Measurements from ENCODE around the gene FRMD1. TPM values are rescaled to one million over a fixed set of nuclear protein-coding genes. Genes with fewer than 3 reads are reported as not detected.

The FRMD1 gene
- total RNA-seq, 1 experiment from 2014 or later, result not detected

DNA sequence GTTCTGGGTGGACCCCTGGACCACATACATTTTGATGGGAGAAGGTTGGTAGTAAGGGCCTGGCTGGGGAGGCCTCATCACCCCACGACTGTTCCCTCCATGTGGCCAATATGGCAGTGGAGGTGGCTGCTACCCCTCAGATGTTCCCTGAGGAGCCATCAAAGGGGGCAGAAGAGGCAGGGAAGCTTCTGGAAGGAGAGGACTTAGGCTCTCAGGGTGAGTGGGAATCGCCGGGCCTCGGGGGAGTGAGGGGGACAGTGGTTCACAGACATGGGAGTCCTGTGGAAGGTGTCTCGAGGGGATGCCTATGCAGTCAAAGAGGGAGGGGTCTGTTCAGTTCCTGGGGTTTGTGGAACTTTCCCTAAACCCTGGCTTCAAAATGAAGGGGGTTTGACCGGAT, 32.9 kb upstream of the FRMD1 start:
- DNase-seq (ENCODE audit: low read depth), result no peak

DNA sequence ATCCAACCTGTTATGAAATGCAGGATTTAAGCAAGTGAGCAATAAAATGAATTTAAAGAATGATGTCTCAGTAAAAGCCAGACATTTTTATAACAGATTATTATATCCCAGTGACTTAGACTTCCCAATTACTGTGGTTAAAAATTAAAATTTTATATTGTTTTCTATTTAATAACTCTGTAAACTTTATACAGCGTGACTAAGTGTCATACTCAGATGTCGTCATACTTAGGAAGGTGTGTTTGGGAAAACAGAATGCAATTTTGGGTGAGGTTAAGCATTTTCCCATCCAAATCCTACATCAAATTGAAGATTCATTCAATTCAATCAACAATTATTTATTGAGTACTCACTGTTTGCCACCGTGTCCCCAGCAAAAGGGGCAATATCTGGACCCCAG, 31.4 kb upstream of the FRMD1 start:
- DNase-seq (ENCODE audit: low read depth), result no peak

DNA sequence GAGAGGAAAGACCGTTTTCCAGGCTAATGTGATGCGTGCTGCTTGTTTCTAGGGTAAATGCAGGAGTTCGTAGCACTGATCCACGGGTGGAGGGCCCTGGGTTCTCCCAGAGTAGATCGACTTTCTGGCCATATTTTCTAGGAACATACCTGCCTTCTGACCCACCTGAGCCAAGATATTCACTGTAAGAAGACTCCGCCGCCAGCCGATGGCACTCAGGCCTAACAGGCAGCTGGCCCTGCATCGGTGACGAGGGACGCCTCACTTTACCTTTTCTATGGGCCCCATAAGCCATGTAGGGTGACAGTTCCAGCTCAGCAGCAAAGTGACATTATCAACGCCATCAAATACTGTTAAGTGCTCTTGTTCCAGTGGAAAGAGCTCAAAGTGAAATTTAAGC, 30.2 kb upstream of the FRMD1 start:
- DNase-seq (ENCODE audit: low read depth), result no peak

DNA sequence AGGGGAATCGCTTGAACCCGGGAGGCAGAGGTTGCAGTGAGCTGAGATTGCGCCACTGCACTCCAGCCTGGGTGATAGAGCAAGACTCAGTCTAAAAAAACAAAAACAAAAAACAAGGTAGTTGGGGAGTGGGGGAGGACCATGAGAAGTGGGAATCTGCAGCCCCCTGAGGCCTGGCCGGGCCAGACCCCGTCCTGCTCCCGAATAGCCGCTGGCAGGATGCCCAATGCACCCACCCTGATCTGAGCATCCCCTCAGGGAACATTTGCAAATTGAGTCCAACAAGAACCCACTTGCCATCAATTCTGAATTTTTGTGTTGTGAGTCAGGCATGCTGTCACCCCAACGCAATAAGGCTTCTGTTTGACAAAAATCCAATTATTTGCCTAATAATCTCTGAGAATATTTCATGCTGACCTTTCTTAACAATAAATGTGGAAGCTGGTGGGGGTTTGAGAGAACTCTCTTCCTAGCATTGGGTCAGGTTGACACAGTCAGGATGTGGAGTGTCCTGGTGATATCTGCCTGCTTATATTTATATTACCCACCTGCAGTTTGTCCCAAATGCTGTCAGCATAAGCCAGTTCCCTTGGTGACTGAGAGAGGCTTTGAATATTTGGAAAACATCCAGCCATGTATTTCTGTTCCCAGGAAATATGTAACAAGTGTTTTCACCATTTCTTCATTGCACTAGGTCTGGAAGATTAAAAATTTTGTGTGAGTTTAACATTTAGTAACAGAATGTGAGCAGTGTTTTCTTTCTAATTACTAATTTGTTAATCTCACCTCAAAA, 28.4 kb upstream of the FRMD1 start:
- no peak for DNase-seq (ENCODE audit: low read depth)

DNA sequence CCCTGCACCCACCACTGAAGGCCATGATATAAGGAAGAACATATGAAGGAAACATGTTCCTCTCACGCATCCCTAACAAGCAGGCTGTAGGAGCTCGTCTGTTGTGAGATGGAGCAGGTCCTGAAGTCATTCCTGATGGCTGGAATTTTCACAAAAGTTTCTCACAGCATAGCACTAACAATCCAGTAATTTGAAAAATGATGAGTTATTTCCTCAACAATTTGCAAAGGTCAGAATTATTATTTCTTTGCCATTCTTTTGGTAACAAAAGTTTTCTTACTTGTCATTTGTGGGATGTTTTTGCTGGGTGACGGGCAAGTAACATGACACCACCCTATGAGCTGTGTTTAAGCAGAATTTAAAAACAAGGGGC, 27.6 kb upstream of the FRMD1 start:
- DNase-seq (ENCODE audit: low read depth), result no peak

DNA sequence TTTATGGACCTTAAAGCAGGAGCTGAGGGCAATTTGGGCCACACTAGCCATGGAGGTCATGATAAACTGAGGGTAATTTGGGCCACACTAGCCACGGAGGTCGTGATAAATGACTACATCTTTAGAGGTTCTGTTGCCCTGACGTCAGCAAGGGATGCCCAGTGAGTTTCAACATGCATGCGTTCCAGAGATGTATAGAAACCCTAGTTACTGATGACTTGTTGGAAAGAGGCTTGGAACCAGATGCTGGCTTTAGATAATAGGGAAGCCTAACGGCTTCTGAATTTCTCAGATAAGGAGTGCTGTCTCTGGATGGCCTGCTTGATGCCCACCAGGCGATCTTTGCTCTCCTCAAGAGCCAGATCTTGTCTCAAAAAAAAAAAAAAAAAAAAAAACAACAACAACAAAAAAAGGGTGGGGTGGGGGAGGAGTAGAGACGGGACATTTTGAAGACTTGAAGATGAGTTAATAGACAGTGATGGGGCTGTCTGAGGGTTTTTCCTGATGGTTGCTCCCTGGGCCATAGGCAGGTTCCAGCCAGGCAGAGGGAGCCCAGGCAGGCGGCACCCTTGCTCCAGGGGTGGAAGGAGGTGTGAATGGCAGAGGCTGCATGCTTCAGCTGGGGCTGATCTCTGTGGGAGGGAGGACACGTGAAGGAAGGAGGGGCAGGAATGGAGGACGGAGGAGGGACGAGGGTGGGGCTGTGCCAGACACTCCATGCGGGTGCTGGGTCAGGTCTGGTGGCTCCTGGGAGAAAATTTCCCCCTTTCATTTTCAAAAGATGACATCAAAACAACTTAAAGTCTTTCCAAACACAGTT, 27.0 kb upstream of the FRMD1 start:
- DNase-seq (ENCODE audit: low read depth), result no peak

DNA sequence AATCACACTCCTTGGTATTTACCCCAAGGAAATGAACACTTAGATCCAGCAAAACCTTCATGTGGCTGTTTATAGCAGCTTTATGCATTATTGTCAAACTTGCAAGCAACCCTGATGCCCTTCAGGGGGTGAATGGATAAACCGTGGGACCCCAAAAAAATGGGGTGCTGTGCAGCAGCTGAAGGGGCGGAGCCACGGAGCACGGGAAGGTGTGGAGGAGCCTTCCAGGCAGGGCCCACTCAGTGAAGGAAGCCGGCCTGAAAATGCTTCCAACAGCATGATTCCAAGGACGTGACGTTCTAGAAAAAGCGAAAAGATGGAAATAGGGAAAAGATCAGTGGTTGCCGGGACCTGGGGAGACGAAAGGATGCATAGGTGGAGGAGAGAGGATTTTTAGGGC, 25.6 kb upstream of the FRMD1 start:
- DNase-seq (ENCODE audit: low read depth), result no peak

DNA sequence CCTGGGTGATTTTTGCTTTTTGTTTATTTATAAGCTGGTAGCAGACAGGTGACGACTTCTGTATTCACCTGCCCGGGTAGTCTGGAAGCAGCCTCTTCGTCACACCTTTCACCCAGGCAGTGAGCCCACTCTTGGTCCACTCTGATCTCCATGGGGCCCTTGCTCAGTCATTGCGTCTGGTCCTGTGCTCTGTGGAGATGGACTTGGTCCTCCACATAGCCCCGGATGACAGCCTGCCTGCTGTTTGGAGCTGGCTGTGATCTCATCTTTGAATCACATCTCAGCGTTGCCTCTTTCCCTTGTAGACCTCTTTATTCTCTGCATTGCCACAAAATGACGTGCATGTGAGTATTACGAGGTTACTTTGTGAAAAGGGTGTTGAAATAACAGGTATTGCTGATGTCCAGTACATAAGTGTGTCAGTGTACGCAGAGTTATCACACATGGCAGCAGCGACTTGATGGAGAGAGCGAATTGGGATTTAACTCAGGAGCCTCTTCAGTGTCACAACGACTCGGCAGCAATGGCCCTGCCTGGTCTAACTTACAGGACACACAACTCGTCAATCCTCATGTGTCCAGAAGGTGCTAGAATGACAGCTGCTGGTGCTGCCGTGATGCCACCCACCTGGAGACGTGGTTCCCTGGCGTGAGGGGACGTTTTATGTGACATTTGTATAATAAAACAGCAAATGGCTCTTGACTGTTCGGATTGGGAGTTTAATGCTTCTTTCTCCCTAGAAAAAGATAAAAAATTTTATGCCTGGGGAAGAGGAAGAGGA, 24.2 kb upstream of the FRMD1 start:
- no peak for DNase-seq (ENCODE audit: low read depth)

DNA sequence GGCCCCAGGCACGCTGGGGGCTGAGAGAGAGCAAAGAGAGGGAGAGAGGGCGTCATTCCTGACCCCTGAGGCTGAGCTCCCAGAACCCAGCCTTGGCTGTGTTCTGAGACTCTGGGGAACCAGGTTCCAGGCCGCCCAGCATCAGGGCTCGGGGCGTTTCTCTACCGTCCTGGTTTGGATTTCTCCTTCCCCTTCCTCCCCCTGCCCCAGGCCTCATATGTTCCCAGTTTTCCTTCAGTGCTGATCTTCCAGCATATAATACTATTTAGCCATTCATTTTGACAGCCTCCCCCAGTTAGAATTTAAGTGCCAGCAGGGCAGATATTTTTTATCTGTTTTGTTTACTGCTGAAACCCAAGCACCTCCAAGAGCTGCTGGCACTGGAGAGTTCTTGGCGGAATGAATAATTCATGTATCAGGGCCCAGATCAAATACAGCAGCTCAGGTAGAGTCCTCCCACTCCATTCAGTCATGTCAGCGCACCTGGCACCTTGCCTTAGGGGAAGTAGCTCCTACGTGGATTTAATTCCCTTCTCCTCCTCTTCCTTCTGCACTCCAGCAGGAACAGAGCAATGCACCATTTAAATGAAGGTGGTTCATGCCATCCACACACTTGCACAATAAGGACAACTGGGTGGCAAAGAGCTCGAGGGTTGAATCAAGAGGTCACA, 23.4 kb upstream of the FRMD1 start:
- no peak for DNase-seq (ENCODE audit: low read depth)

DNA sequence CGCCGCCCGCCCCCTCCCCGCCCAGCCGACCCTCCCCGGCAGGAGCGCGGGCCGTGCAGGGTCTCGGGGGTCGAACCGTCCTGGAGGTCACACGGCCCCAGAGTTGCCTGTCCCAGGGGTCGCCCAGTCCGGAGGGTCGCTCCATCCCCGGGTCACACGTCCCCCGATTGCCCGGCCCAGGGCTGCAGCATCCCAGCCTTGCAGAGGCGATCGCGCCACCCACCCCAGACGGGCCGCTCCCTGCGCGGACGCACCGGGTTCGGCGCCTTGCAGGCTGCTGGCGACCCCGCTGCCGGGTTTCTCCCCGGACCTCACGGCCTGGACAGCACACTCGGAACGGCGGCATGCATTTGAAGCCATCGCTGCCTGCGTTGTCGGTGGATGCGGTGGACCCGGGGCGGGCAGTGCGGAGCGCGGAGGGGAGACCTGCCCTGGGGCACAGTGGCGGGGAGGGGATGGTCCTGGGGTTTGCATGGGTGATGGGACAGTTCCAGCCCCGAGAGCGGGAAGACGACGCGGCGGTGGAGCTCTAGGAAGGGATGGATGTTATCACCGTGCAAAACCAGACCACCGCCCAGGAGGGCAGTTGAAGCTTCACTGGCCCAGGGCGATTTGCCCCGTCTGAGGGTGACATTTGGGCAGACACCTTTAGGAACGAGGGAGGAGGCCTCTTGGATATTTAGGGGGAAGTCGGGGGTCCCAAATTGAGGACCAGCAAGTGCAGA, 22.7 kb upstream of the FRMD1 start:
- DNase-seq (ENCODE audit: low read depth), result no peak

DNA sequence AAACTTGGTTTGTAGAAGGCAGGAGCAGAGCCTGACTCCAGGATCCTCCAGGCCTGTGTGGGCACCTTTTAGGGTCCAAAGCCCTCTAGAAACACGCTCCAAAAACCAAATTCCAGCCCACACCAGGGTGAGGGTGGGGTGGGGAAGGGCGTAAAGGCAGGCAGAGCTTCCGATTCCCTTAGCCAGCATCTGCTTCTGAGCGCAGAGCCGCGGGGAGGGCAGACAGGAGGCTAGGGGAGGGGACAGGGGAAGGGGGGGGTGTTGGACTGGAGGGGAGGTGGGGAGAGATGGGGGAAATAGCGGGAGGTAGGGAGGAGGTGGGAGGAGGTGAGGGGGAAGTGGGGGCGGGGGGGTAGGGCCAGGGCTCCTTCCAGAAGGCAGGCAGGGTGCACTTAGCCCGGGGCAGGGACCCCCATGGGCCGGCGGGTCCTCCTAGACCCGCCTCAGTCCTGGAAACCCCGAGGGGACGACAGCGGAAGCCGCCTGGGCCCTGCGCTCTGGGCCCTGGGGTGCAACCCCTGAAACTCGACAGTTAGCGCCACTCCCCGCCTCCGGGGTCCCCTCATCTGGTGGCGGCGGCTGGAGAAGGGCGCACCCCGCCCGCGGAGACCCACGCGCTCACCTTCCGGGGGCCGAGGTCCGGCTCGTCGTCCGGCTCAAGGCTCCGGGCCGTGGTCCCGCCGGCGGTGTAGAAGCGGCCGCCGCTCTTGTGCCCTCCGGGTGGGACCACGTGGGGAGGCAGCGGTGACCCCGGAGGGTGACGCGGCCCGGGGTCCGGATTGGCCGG, 22.0 kb upstream of the FRMD1 start:
- DNase-seq (ENCODE audit: low read depth), result no peak

DNA sequence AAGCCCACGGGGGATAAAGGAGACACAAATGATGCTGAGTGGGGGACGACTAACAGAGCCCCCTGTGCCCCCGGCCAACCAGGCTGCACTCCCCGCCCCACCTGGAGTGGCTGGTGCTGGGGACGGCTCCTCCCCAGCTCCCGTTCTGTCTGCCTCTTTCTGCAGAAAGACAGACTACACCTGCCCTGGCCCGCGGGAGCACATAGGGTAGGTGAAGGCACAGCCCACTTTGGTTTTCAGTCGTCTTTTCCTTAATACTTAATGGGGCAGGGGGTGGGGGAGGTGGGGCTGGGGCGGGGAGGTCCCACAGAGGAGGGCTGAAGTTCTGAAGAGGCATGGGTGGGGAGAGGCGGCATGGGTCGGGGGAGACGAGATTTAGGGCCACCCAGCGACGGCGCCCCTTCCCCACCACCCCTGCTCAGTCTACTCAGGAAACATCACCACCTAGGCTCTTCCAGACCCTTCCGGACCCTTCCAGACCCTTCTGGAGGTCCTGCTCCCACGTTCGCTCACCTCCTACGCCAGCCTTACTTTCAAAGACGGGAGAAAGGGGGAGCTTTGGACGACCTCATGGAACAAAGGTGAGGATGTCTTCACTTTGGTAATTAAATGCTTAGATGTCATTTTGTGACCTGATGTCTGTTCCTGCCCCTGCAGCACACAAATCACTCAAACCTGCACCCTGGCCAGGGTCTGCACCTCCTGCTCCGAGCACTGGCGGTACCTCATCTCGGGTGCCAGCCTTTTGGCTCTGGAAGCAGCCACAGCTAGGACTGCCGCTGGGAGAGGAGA, 21.2 kb upstream of the FRMD1 start:
- no peak for DNase-seq (ENCODE audit: low read depth)

DNA sequence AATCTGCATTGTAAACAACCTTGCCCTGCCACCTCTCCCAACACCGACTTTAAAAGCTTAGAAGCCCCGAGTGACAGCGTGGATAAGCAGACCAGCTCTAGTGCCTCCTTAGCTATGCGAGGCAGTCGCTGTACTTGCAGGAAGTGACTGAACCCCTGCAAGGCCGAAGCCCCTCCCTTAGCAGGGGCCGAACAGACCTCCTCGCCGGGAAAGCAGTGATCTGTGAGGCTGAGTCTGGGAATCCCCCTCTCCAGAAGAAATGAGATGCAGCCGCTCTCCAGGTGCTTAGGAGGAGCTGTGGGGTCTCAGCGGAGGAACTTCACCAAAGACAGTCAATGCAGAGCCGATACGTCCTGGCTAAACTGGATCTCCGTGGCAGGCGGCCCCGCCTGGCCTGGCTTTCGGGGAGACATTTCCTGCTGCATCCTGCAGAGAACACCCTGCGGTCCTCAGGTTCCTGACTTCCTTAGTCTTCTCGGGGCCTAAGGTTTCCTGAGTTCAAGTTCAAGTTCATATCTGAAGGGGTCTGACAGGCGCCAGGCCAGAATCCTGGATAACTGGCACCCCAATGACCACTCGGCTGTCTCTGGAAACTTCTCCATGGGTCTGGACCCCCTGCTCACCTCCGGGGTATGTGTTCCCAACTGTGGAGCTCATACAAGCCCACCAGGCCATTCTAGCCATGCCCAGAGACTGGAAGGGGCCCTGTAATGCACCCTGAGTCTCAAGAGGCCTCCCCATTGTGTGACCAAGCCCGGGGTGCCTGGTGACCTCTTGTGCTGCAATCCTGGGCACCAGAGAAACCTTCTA, 20.4 kb upstream of the FRMD1 start:
- DNase-seq (ENCODE audit: low read depth), result no peak

DNA sequence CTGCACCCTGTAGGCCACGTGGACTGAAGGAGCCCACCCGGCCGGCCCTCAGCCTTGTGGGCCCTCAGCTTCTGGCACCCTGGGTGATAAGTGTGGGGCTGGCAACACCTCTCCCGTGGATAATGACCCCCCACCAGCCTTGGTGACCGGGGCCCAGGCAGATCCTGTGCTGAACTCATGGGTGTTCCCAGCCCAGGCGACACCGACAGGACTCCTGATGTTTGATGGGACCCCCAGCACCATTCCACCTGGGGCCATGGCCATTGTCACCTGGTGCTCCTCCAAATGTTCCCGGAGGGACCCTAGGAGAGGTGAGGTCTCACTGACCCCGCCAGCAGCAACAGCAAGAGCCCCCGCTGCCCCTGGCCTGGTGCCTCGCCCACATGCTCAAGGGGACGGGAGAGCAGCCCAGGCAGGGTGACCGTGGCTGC, 19.4 kb upstream of the FRMD1 start:
- DNase-seq (ENCODE audit: low read depth), result no peak

DNA sequence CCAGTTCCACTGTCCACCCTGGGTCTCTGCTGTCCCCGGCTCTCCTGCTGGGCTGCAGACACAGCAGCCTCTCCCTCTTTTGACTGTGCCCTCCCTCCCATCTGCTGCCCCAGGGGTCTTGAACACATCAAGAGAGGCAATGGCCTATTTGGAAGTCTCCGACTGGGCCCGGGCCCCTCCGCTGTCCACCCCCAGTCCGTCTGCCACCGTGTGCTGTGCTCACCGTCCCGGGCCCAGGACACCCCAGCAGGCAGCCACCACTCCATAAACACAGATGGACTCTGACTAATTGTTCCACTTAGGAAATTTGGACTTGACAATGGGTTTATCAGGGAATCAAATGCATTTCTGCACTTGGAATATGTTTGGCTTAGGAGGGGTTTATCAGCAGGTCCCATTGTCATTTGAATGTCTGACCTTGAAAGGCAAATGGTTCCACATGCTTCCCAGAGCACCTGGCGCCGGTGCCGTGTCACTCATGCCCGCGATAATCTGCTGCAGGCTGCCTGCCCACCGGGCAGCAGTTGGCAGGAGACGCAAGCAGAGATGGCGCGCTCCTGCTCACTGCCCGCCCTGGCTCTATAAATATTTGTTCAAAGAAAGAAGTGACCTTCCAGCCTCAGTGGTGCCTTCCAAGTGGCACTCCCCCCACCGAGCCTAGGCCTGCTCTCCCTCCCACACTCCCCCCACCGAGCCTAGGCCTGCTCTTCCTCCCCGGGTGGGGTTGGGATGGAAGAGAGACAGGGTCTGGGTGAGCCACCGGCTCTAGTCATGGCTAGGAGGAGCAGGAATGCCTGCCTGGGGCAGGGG, 18.8 kb upstream of the FRMD1 start:
- DNase-seq (ENCODE audit: low read depth), result no peak

DNA sequence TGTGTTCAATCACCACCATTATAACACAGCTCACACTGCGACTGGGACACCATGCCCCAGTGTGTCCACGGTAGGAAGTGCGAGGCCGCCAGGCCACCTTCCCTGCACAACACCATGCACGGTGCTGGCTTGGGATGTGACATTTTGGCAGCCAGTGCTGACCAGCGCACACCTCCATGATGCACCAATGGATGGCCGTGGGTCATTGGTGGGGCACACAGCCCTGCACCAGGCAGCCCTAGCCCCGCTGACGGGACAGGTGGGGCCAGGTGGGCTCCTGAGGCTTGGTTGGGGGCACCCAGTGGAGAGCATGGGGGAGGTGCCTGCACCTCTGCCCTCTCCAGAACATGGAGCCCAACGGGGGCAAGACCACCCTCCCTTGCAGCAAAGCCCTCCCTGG, 18.2 kb upstream of the FRMD1 start:
- DNase-seq (ENCODE audit: low read depth), result no peak

DNA sequence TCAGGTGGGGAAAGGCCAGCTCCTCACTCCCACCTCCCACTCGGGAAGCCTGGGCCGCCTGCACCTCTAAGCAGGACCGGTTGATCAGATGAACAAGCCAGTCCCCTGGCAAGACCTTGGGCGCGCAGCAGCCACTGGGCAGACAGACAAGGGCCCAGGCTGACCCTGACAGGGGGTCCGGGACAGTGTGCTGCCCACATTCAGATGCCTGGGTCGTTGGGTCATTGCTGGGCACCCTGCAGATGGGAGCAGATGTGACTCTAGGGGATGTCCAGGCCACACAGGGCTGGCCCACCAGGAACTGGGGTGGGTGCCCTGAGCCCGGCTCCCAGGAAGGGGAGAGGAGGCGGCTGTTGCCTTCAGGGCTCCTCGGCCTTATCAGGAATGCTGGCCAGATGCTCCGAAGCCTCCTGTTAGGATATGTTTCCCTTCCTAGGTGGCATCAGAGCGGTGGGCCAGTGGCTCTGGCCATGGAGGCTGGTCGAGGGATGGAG, 17.3 kb upstream of the FRMD1 start:
- DNase-seq (ENCODE audit: low read depth), result no peak

All from LHCN-M2 (cell line).